GM19239 (cell line): Measurements from ENCODE around the gene SEPTIN2.
A peak's percentile ranks its signal among the peaks of the same experiment; 100 is the strongest.

Experiments used
- DNase-seq: peaks from one replicate; pipeline ENCODE4 v3.0.0; 2011; ENCODE audit warnings: low spot score; ENCODE audit not compliant: insufficient read length
- FAIRE-seq: peaks from 2 replicates; lab custom pipeline; 2011; peaks lifted over from hg19 to GRCh38; lab: Jason Lieb, UNC

SEPTIN2 gene

GRCh38 chr2:241340631-241341163, 25.0 kb downstream of the SEPTIN2 start:
- no peak for DNase-seq
- no peak for FAIRE-seq

GRCh38 chr2:241344925-241345651, 29.4 kb downstream of the SEPTIN2 start:
- no peak for FAIRE-seq
- no peak for DNase-seq

GRCh38 chr2:241349941-241350340, 34.2 kb downstream of the SEPTIN2 start:
- FAIRE-seq (no peak), DNase-seq (no peak)

- no peak for FAIRE-seq
- DNase-seq, result no peak
Measured at GRCh38 chr2:241350530-241350877, 34.8 kb downstream of the SEPTIN2 start.

GRCh38 chr2:241350878-241351639, 35.3 kb downstream of the SEPTIN2 start:
- no peak for DNase-seq
- no peak for FAIRE-seq

GRCh38 chr2:241351640-241352031, 35.9 kb downstream of the SEPTIN2 start:
- DNase-seq, result no peak
- FAIRE-seq, result no peak

GRCh38 chr2:241352227-241352626, 36.5 kb downstream of the SEPTIN2 start:
- FAIRE-seq (no peak), DNase-seq (no peak)

GRCh38 chr2:241354668-241355658, 39.2 kb downstream of the SEPTIN2 start:
- no peak for FAIRE-seq
- DNase-seq, result peak; percentile 19

GRCh38 chr2:241355983-241356870, 40.5 kb downstream of the SEPTIN2 start, which contains the start of gene FARP2:
Gene FARP2 (plus strand): TSS chr2:241356285. CDS start chr2:241373108, 16,823 bp downstream.
- FAIRE-seq (peak; percentile 77), DNase-seq (peak; percentile 70)

GRCh38 chr2:241356871-241357260, 41.1 kb downstream of the SEPTIN2 start:
- no peak for DNase-seq
- FAIRE-seq, result peak; percentile 92

GRCh38 chr2:241357531-241357930, 41.8 kb downstream of the SEPTIN2 start:
- DNase-seq (no peak), FAIRE-seq (no peak)

- peak; percentile 31 for DNase-seq
- FAIRE-seq, result peak; percentile 91
Measured at GRCh38 chr2:241358470-241358869, 42.7 kb downstream of the SEPTIN2 start.

- DNase-seq, result no peak
- no peak for FAIRE-seq
Measured at GRCh38 chr2:241359481-241360045, 43.8 kb downstream of the SEPTIN2 start.

GRCh38 chr2:241363426-241363825, 47.7 kb downstream of the SEPTIN2 start:
- FAIRE-seq, result peak; percentile 8

GRCh38 chr2:241364781-241365180, 49.1 kb downstream of the SEPTIN2 start:
- no peak for DNase-seq
- peak; percentile 8 for FAIRE-seq

More at GRCh38 chr2:241363426-241363825, 47.7 kb downstream of the SEPTIN2 start:
- no peak for DNase-seq

- no peak for DNase-seq
- FAIRE-seq, result peak; percentile 90
Measured at GRCh38 chr2:241366678-241367077, 51.0 kb downstream of the SEPTIN2 start.

GRCh38 chr2:241368643-241369042, 52.9 kb downstream of the SEPTIN2 start:
- no peak for DNase-seq
- peak; percentile 53 for FAIRE-seq

- FAIRE-seq, result no peak
Measured at GRCh38 chr2:241372361-241372992, 56.8 kb downstream of the SEPTIN2 start.

More at GRCh38 chr2:241372361-241372992, 56.8 kb downstream of the SEPTIN2 start:
- DNase-seq, result no peak
